PC-3 (cell line): ENCODE data around the gene ANKRD11.

Experiments used
- CTCF ChIP-seq: fragments of 300-600 bp; sonication (generic); conservative IDR thresholded peaks from 2 replicates; pipeline ENCODE4 v1.5.1; 2017; ENCODE audit warnings: antibody characterized with exemption, low read depth, mild to moderate bottlenecking, low read length
- EZH2 ChIP-seq: fragments of 300-600 bp; sonication (generic); IDR thresholded peaks from one replicate; pipeline ENCODE4 v1.6.1; 2017; ENCODE audit warnings: antibody characterized with exemption, mild to moderate bottlenecking, low read length; ENCODE audit not compliant: unreplicated experiment

GRCh38 chr16:89423681-89424260 is 66.6 kb downstream of the ANKRD11 start:
- TF ChIP-seq CTCF (no peak), EZH2 (no peak)
